Measurements from ENCODE around the gene ESRP2. TPM values are rescaled to one million over a fixed set of nuclear protein-coding genes. Genes with fewer than 3 reads are reported as not detected.
A peak's percentile ranks its signal among the peaks of the same experiment; 100 is the strongest.

The ESRP2 gene
- total and polyA plus RNA-seq, 7 experiments from 2014 or later: 0.11 to 0.29 TPM; not detected in 5

DNA sequence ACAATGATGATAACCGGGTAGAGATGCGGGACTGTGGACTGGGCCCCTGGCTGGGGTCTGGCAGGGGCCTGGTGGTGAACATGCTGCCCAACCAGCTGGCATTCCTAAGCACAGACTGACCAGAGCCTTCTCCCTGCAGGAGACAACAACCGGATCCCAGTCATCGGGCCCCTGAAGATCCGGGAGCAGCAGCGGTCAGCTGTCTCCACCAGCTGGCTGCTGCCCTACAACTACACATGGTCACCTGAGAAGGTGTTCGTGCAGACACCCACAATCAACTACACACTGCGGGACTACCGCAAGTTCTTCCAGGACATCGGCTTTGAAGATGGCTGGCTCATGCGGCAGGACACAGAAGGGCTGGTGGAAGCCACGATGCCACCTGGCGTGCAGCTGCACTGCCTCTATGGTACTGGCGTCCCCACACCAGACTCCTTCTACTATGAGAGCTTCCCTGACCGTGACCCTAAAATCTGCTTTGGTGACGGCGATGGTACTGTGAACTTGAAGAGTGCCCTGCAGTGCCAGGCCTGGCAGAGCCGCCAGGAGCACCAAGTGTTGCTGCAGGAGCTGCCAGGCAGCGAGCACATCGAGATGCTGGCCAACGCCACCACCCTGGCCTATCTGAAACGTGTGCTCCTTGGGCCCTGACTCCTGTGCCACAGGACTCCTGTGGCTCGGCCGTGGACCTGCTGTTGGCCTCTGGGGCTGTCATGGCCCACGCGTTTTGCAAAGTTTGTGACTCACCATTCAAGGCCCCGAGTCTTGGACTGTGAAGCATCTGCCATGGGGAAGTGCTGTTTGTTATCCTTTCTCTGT lies 23.3 kb upstream of the ESRP2 start:
- Histone ChIP-seq H3K4me3 (ENCODE audit: low read length) (no peak overlapping the region), H3K36me3 (ENCODE audit: control insufficient read depth in 2 of 3, insufficient read depth in 3 of 3, low read length in 3 of 3) (peaks cover 0 to 38% (median 5%) of the 10 kb centered on the region in 3 experiments), H3K4me1 (ENCODE audit: control insufficient read depth in 2 of 2, insufficient read depth in 2 of 2, low read length in 2 of 2) (peaks cover 5 to 25% of the 10 kb centered on the region in 2 donors), H3K27me3 (ENCODE audit: control insufficient read depth in 2 of 2, insufficient read depth in 2 of 2, low read length in 2 of 2) (no peaks in the 10 kb centered on the region), H3K27ac (ENCODE audit: low read depth, low read length) (no peak overlapping the region), H3K9me3 (ENCODE audit: control insufficient read depth in 2 of 3, low read length in 3 of 3) (no peaks in the 10 kb centered on the region)
- ATAC-seq (no peak), DNase-seq (no peak)
- intact Hi-C loops (cut with micrococcal nuclease): no loop called here
- ChIA-PET CTCF (interaction anchor here (0.6 to 9.0 kb wide), 6 partner anchors 18 to 268 kb away, joined by 3 to 317 read pairs (median 11); no protein-coding TSS in a partner anchor), POLR2A (interaction anchor here (1.6 to 25.4 kb wide), 4 partner anchors 21 to 68 kb away, joined by 3 to 531 read pairs (median 68); partner anchors contain the start of genes PRMT7 and SLC7A6OS)
- H3K9me3 Mint-ChIP-seq: no peaks in the 10 kb centered on the region
- H3K27me3 Mint-ChIP-seq: no peaks in the 10 kb centered on the region
- H3K4me1 Mint-ChIP-seq: peaks cover 15 to 43% (median 33%) of the 10 kb centered on the region in 7 donors
- H3K4me3 Mint-ChIP-seq: no peak overlapping the region
- H3K36me3 Mint-ChIP-seq: peaks cover 0 to 19% (median 0%) of the 10 kb centered on the region in 5 donors
- peak overlapping the region in 2 of 9 donors; percentile 25 to 35 for H3K27ac Mint-ChIP-seq

DNA sequence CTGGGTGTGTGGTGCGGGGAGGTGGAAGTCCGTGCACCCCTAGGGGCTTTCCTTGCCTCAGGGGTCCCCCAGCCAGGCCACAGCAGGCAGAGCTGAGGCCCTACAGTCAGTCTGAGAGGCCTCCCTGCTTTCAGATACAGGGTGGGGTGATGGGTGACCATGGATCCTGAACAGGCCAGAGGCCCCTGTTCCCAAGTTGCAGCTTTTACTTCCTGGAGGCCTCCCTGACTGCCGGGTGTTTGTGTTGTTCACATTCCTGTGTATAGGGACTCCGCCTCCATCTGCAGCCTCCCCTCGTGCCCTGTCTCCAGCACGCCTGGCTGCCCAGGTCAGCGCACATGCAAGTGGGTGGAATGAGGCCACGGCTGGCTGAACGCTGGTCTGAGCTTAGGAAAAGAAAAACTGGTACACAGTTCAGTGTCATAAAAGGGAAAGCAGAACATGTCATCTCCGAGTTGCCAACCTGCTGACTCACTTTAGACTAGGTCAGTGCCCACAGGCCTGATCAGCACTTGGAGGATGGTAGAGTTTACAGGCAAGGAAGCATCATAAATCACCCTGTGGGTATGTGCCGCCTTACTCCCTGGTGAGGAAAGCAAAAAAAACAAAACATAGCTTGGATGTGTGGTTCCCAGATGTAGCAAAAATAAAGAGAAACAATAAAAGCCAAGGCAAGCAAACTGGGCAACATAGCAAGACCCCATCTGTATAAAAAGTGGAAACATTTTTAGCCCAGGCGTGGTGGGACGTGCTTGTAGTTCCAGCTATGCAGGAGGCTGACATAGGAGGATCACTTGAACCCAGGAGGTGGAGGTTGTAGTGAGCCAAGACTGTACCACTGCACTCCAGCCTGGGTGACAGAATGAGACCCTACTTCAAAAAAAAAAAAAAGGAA lies 22.2 kb upstream of the ESRP2 start:
- Histone ChIP-seq H3K27me3 (ENCODE audit: control insufficient read depth in 2 of 2, insufficient read depth in 2 of 2, low read length in 2 of 2) (no peaks in the 10 kb centered on the region), H3K9me3 (ENCODE audit: control insufficient read depth in 2 of 3, low read length in 3 of 3) (no peaks in the 10 kb centered on the region), H3K36me3 (ENCODE audit: control insufficient read depth in 2 of 3, insufficient read depth in 3 of 3, low read length in 3 of 3) (peaks cover 0 to 46% (median 5%) of the 10 kb centered on the region in 3 experiments), H3K4me3 (ENCODE audit: low read length) (no peak overlapping the region), H3K27ac (ENCODE audit: low read depth, low read length) (no peak overlapping the region), H3K4me1 (ENCODE audit: control insufficient read depth in 2 of 2, insufficient read depth in 2 of 2, low read length in 2 of 2) (peaks cover 0 to 18% of the 10 kb centered on the region in 2 donors)
- POLR2A ChIA-PET: interaction anchor here (0.6 to 25.4 kb wide), 4 partner anchors 21 to 667 kb away, joined by 3 to 531 read pairs (median 3); no protein-coding TSS in a partner anchor
- intact Hi-C loops (cut with micrococcal nuclease): loop anchor here in 1 of 2 donors (1.0 kb wide), 1 partner anchor 70 kb away; no protein-coding TSS in a partner anchor
- no peak for DNase-seq
- peak; percentile 52 for ATAC-seq
- peaks cover 7 to 33% (median 24%) of the 10 kb centered on the region in 7 donors for H3K4me1 Mint-ChIP-seq
- H3K36me3 Mint-ChIP-seq: peaks cover 0 to 19% (median 0%) of the 10 kb centered on the region in 5 donors
- no peak overlapping the region for H3K4me3 Mint-ChIP-seq
- no peaks in the 10 kb centered on the region for H3K27me3 Mint-ChIP-seq
- peak overlapping the region in 7 of 9 donors; percentile 17 to 80 (median 30) for H3K27ac Mint-ChIP-seq
- CTCF ChIA-PET: interaction anchor here (0.6 to 9.0 kb wide), 4 partner anchors 26 to 976 kb away, joined by 3 to 317 read pairs (median 114); no protein-coding TSS in a partner anchor
- no peaks in the 10 kb centered on the region for H3K9me3 Mint-ChIP-seq

GRCh38 chr16:68257251-68257905 lies 21.5 kb upstream of the ESRP2 start:
- H3K4me1 ChIP-seq (ENCODE audit: control insufficient read depth in 2 of 2, insufficient read depth in 2 of 2, low read length in 2 of 2): peaks cover 0 to 16% of the 10 kb centered on the region in 2 donors
- peak; percentile 47 for ATAC-seq
- Mint-ChIP-seq H3K27ac (peak overlapping the region in 8 of 9 donors; percentile 1 to 80 (median 48)), H3K4me1 (peaks cover 4 to 26% (median 20%) of the 10 kb centered on the region in 7 donors), H3K4me3 (no peak overlapping the region), H3K36me3 (peaks cover 0 to 19% (median 0%) of the 10 kb centered on the region in 5 donors), H3K27me3 (no peaks in the 10 kb centered on the region), H3K9me3 (no peaks in the 10 kb centered on the region)
- H3K36me3 ChIP-seq (ENCODE audit: control insufficient read depth in 2 of 3, insufficient read depth in 3 of 3, low read length in 3 of 3): peaks cover 0 to 54% (median 5%) of the 10 kb centered on the region in 3 experiments
- DNase-seq: peak in 5 of 9 donors; percentile 49 to 65 (median 53)
- intact Hi-C loops (cut with micrococcal nuclease): loop anchor here in 1 of 2 donors (1.0 kb wide), 1 partner anchor 71 kb away; no protein-coding TSS in a partner anchor
- no peak overlapping the region for H3K27ac ChIP-seq (ENCODE audit: low read depth, low read length)
- POLR2A ChIA-PET: interaction anchor here (0.9 to 25.4 kb wide), 4 partner anchors 13 to 72 kb away, joined by 3 to 531 read pairs (median 3); partner anchors contain the start of gene PLA2G15
- no peak overlapping the region for H3K4me3 ChIP-seq (ENCODE audit: low read length)
- no peaks in the 10 kb centered on the region for H3K9me3 ChIP-seq (ENCODE audit: control insufficient read depth in 2 of 3, low read length in 3 of 3)
- CTCF ChIA-PET: interaction anchor here (0.6 to 9.0 kb wide), 3 partner anchors 26 to 977 kb away, joined by 5 to 317 read pairs (median 224); no protein-coding TSS in a partner anchor
- H3K27me3 ChIP-seq (ENCODE audit: control insufficient read depth in 2 of 2, insufficient read depth in 2 of 2, low read length in 2 of 2): no peaks in the 10 kb centered on the region

DNA sequence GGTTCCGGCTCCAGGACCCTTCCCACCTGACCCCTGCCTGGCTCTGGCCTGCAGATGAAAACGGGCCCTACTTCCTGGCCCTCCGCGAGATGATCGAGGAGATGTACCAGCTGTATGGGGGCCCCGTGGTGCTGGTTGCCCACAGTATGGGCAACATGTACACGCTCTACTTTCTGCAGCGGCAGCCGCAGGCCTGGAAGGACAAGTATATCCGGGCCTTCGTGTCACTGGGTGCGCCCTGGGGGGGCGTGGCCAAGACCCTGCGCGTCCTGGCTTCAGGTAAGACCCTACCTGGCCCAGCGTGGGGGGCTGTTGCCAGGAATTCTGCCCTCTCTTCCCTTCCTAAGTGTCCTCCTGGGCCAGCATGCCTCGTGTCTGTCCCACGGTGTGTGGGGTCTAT lies 19.8 kb upstream of the ESRP2 start:
- H3K27me3 ChIP-seq (ENCODE audit: control insufficient read depth in 2 of 2, insufficient read depth in 2 of 2, low read length in 2 of 2): no peaks in the 10 kb centered on the region
- CTCF ChIA-PET: no interaction called here
- H3K36me3 ChIP-seq (ENCODE audit: control insufficient read depth in 2 of 3, insufficient read depth in 3 of 3, low read length in 3 of 3): peaks cover 0 to 67% (median 5%) of the 10 kb centered on the region in 3 experiments

DNA sequence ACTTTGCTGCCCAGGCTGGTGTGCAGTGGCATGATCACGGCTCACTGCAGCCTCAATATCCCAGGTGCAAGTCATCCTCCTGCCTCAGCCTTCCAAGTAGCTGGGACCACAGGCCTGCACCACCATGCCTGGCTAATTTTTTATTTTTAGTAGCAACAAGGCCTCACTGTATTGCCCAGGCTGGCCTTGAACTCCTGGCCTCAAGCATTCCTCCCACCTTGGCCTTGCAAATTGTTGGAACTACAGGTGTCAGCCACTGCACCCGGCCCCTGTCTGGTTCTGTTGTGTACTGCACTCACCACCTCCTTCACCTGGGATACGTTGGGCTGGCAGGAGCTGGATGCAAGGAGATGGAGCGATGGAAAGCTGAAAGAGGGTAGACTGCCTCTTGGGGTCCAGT lies 17.8 kb upstream of the ESRP2 start:
- peaks cover 0 to 63% (median 5%) of the 10 kb centered on the region in 3 experiments for H3K36me3 ChIP-seq (ENCODE audit: control insufficient read depth in 2 of 3, insufficient read depth in 3 of 3, low read length in 3 of 3)
- H3K4me3 ChIP-seq (ENCODE audit: low read length): no peak overlapping the region
- DNase-seq (no peak), ATAC-seq (no peak)
- Mint-ChIP-seq H3K36me3 (peaks cover 0 to 31% (median 8%) of the 10 kb centered on the region in 5 donors), H3K27me3 (no peaks in the 10 kb centered on the region), H3K4me1 (peaks cover 4 to 17% (median 10%) of the 10 kb centered on the region in 7 donors), H3K9me3 (peaks cover 0 to 2% (median 0%) of the 10 kb centered on the region in 11 donors), H3K27ac (peak overlapping the region in 1 of 9 donors; percentile 8), H3K4me3 (no peak overlapping the region)
- ChIA-PET POLR2A (interaction anchor here (0.7 kb wide), 1 partner anchor 115 kb away, joined by 3 read pairs; no protein-coding TSS in a partner anchor), CTCF (no interaction called here)
- intact Hi-C loops (cut with micrococcal nuclease): no loop called here
- no peaks in the 10 kb centered on the region for H3K9me3 ChIP-seq (ENCODE audit: control insufficient read depth in 2 of 3, low read length in 3 of 3)
- H3K4me1 ChIP-seq (ENCODE audit: control insufficient read depth in 2 of 2, insufficient read depth in 2 of 2, low read length in 2 of 2): peaks cover 0 to 6% of the 10 kb centered on the region in 2 donors
- H3K27ac ChIP-seq (ENCODE audit: low read depth, low read length): no peak overlapping the region
- H3K27me3 ChIP-seq (ENCODE audit: control insufficient read depth in 2 of 2, insufficient read depth in 2 of 2, low read length in 2 of 2): no peaks in the 10 kb centered on the region

More for the DNA sequence above, 19.8 kb upstream of the ESRP2 start:
- H3K4me1 Mint-ChIP-seq: peaks cover 4 to 13% (median 8%) of the 10 kb centered on the region in 7 donors
- no peaks in the 10 kb centered on the region for H3K9me3 Mint-ChIP-seq
- Histone ChIP-seq H3K9me3 (ENCODE audit: control insufficient read depth in 2 of 3, low read length in 3 of 3) (no peaks in the 10 kb centered on the region), H3K4me3 (ENCODE audit: low read length) (no peak overlapping the region), H3K4me1 (ENCODE audit: control insufficient read depth in 2 of 2, insufficient read depth in 2 of 2, low read length in 2 of 2) (peaks cover 0 to 6% of the 10 kb centered on the region in 2 donors), H3K27ac (ENCODE audit: low read depth, low read length) (no peak overlapping the region)
- no peaks in the 10 kb centered on the region for H3K27me3 Mint-ChIP-seq
- no peak overlapping the region for H3K4me3 Mint-ChIP-seq
- intact Hi-C loops (cut with micrococcal nuclease): no loop called here
- ATAC-seq (no peak), DNase-seq (no peak)
- no peak overlapping the region for H3K27ac Mint-ChIP-seq
- H3K36me3 Mint-ChIP-seq: peaks cover 0 to 26% (median 3%) of the 10 kb centered on the region in 5 donors
- POLR2A ChIA-PET: no interaction called here
